Neuronal stem cell (in vitro differentiated cells): ENCODE results near the gene PCNX2.

Experiments used
- DNase-seq: peaks from one replicate; pipeline ENCODE4 v3.0.0-alpha.2; 2013; ENCODE audit warnings: low spot score
- H2AFZ ChIP-seq: one replicate; pipeline ENCODE4 v1.6.1; 2013; ENCODE audit warnings: mild to moderate bottlenecking, low read length, inconsistent platforms
- H2AK5ac ChIP-seq: 2 replicates; pipeline ENCODE4 v1.6.1; 2013; ENCODE audit warnings: low read depth, mild to moderate bottlenecking, inconsistent platforms, low read length, moderate library complexity, mixed read lengths
- H2BK120ac ChIP-seq: 2 replicates; pipeline ENCODE4 v1.6.1; 2013; ENCODE audit warnings: low read depth, mild to moderate bottlenecking, inconsistent platforms, low read length, moderate library complexity, mixed read lengths
- H2BK12ac ChIP-seq: one replicate; pipeline ENCODE4 v1.6.1; 2013; ENCODE audit warnings: low read length, inconsistent platforms
- H2BK15ac ChIP-seq: 2 replicates; pipeline ENCODE4 v1.6.1; 2013; ENCODE audit warnings: mild to moderate bottlenecking, low read length, inconsistent platforms, mixed read lengths
- H2BK5ac ChIP-seq: one replicate; pipeline ENCODE4 v1.6.1; 2013; ENCODE audit warnings: inconsistent platforms, mild to moderate bottlenecking, low read length, moderate library complexity
- H3K14ac ChIP-seq: one replicate; pipeline ENCODE4 v1.6.1; 2013; ENCODE audit warnings: low read length, inconsistent platforms
- H3K18ac ChIP-seq: 2 replicates; pipeline ENCODE4 v1.6.1; 2013; ENCODE audit warnings: low read length, inconsistent platforms
- H3K23ac ChIP-seq: 2 replicates; pipeline ENCODE4 v1.6.1; 2013; ENCODE audit warnings: low read depth, mild to moderate bottlenecking, mixed read lengths, low read length, inconsistent platforms; ENCODE audit not compliant: poor library complexity
- H3K27ac ChIP-seq: replicated peaks from 3 replicates; pipeline ENCODE4 v1.5.1; 2013; ENCODE audit warnings: low read length, inconsistent platforms
- H3K27me3 ChIP-seq, 3 experiments: 2 replicates each; pipeline ENCODE4 v1.6.1; 2013; ENCODE audit warnings: low read length in 3 of 3, mild to moderate bottlenecking in 2 of 3, inconsistent platforms in 1 of 3, low read depth in 1 of 3, mixed read lengths in 1 of 3, moderate library complexity in 1 of 3; ENCODE audit not compliant: control insufficient read depth in 3 of 3, insufficient read depth in 3 of 3
- H3K36me3 ChIP-seq, 2 donors: replicated peaks in 1 of 2; 2 replicates each; pipeline ENCODE4 v1.6.1; 2013; ENCODE audit warnings: low read length in 2 of 2; ENCODE audit not compliant: control insufficient read depth in 2 of 2, insufficient read depth in 2 of 2
- H3K4ac ChIP-seq: 2 replicates; pipeline ENCODE4 v1.6.1; 2013; ENCODE audit warnings: inconsistent platforms, mild to moderate bottlenecking, low read length, moderate library complexity
- H3K4me1 ChIP-seq, 2 donors: 1 replicate in 1 of 2; 2 replicates in 1 of 2; pipeline ENCODE4 v1.6.1; 2013; ENCODE audit warnings: low read length in 2 of 2, low read depth in 1 of 2; ENCODE audit not compliant: control insufficient read depth in 2 of 2, insufficient read depth in 1 of 2
- H3K4me2 ChIP-seq: one replicate; pipeline ENCODE4 v1.6.1; 2013; ENCODE audit warnings: mild to moderate bottlenecking, low read length, inconsistent platforms; ENCODE audit not compliant: insufficient read depth, poor library complexity, severe bottlenecking
- H3K4me3 ChIP-seq, 2 donors: 2 replicates each; pipeline ENCODE4 v1.5.1; 2013; ENCODE audit warnings: low read length in 2 of 2, mild to moderate bottlenecking in 2 of 2, inconsistent platforms in 1 of 2, moderate library complexity in 1 of 2
- H3K79me1 ChIP-seq: one replicate; pipeline ENCODE4 v1.6.1; 2013; ENCODE audit warnings: low read depth, mild to moderate bottlenecking, inconsistent platforms, low read length, moderate library complexity
- H3K9ac ChIP-seq: one replicate; pipeline ENCODE4 v1.6.1; 2013; ENCODE audit warnings: mild to moderate bottlenecking, low read depth, low read length, inconsistent platforms; ENCODE audit not compliant: poor library complexity
- H3K9me3 ChIP-seq, 2 donors: replicated peaks in 1 of 2; 2 replicates each; pipeline versions ENCODE3 to v1.6.1; 2013; ENCODE audit warnings: low read length in 2 of 2, mild to moderate bottlenecking in 2 of 2, inconsistent platforms in 1 of 2, low read depth in 1 of 2, mixed read lengths in 1 of 2, moderate library complexity in 1 of 2; ENCODE audit not compliant: control insufficient read depth in 2 of 2, insufficient read depth in 1 of 2
- H4K8ac ChIP-seq: one replicate; pipeline ENCODE4 v1.6.1; 2013; ENCODE audit warnings: low read depth, mild to moderate bottlenecking, inconsistent platforms, low read length, moderate library complexity
- H4K91ac ChIP-seq: one replicate; pipeline ENCODE4 v1.6.1; 2013; ENCODE audit warnings: low read length, low read depth, mild to moderate bottlenecking, inconsistent platforms; ENCODE audit not compliant: poor library complexity
- WGBS, 2 donors: extraction: QIAGEN DNeasy Blood & Tissue Kit; methylation state at CpG; one replicate each; pipeline ENCODE4 v1.1.7; 2013; ENCODE audit warnings: missing lambda C conversion rate in 2 of 2, mixed read lengths in 1 of 2; ENCODE audit not compliant: insufficient read length in 2 of 2, insufficient replicate concordance in 1 of 2; ENCODE audit errors: extremely low coverage in 2 of 2; 5-methylcytosine and 5-hydroxymethylcytosine counted together

The PCNX2 gene

GRCh38 chr1:232983375-232983774, 312.1 kb downstream of the PCNX2 start:
- H2BK15ac ChIP-seq: no peak overlapping the region
- H3K18ac ChIP-seq: no peak overlapping the region
- peaks cover 14 to 31% of the 10 kb centered on the region in 2 donors for H3K36me3 ChIP-seq
- no peak overlapping the region for H2BK120ac ChIP-seq
- H3K79me1 ChIP-seq: no peaks in the 10 kb centered on the region
- H3K4me2 ChIP-seq: no peak overlapping the region
- H3K14ac ChIP-seq: no peak overlapping the region
- WGBS, 2 donors: no CpG with 5 or more reads among the region's 14 CpGs
- no peak overlapping the region for H2BK12ac ChIP-seq
- no peak overlapping the region for H3K23ac ChIP-seq
- H4K91ac ChIP-seq: no peak overlapping the region
- no peaks in the 10 kb centered on the region for H3K27me3 ChIP-seq
- H3K9me3 ChIP-seq: peaks cover 0 to 4% of the 10 kb centered on the region in 2 donors
- no peak overlapping the region for H3K4ac ChIP-seq
- H3K4me3 ChIP-seq: no peak overlapping the region
- no peak overlapping the region for H3K27ac ChIP-seq
- no peak overlapping the region for H2AK5ac ChIP-seq
- no peak for DNase-seq
- H3K9ac ChIP-seq: no peak overlapping the region
- peaks cover 0 to 2% of the 10 kb centered on the region in 2 donors for H3K4me1 ChIP-seq
- H4K8ac ChIP-seq: no peak overlapping the region
- no peak overlapping the region for H2BK5ac ChIP-seq
- no peak overlapping the region for H2AFZ ChIP-seq

- WGBS, 2 donors: no CpG with 5 or more reads among the region's 13 CpGs
- no peak overlapping the region for H4K8ac ChIP-seq
- no peak overlapping the region for H2AK5ac ChIP-seq
- no peak overlapping the region for H3K4ac ChIP-seq
- no peak overlapping the region for H3K9ac ChIP-seq
- H3K4me1 ChIP-seq: peaks cover 0 to 2% of the 10 kb centered on the region in 2 donors
- no peak overlapping the region for H3K18ac ChIP-seq
- no peak overlapping the region for H3K27ac ChIP-seq
- peaks cover 19 to 41% of the 10 kb centered on the region in 2 donors for H3K36me3 ChIP-seq
- peaks cover 0 to 4% of the 10 kb centered on the region in 2 donors for H3K9me3 ChIP-seq
- H3K14ac ChIP-seq: no peak overlapping the region
- no peaks in the 10 kb centered on the region for H3K27me3 ChIP-seq
- H3K79me1 ChIP-seq: no peaks in the 10 kb centered on the region
- H2BK5ac ChIP-seq: no peak overlapping the region
- no peak overlapping the region for H2BK120ac ChIP-seq
- no peak overlapping the region for H3K4me2 ChIP-seq
- no peak overlapping the region for H2BK12ac ChIP-seq
- no peak overlapping the region for H3K23ac ChIP-seq
- no peak overlapping the region for H4K91ac ChIP-seq
- no peak overlapping the region for H2AFZ ChIP-seq
- DNase-seq: no peak
- no peak overlapping the region for H3K4me3 ChIP-seq
- H2BK15ac ChIP-seq: no peak overlapping the region
Measured at GRCh38 chr1:232982238-232982944, 313.1 kb downstream of the PCNX2 start.

DNA sequence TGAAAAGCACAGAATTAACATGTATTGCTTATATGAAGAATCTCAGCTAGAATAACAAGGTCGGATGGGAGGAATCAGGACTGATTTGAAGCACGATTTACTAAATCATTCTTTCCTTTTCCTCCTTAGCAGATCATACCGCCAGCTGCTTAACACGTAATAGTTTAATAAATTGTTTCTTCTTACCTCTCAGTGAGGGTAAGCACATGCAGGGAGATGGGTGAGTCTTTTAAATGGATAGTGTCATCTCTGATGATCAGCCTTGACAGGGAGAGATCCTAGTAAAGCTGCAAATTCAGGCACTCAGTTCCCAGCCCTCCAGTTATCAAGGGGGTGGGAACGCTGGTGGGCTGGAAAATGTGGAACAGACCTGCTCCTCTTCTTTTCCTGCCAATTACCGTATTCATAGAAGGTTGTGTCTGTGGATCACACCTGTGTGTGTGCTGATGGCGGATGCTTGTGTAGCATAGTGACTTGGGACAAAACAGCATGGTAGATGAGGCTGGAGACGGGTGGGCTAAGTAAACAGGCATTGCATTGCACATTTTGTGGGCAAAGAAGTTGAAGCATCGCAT, 314.5 kb downstream of the PCNX2 start:
- Histone ChIP-seq H4K91ac (no peak overlapping the region), H2BK120ac (no peak overlapping the region), H3K9ac (no peak overlapping the region), H2AFZ (no peak overlapping the region), H3K27me3 (no peaks in the 10 kb centered on the region), H3K23ac (no peak overlapping the region), H3K4me3 (no peak overlapping the region), H2AK5ac (no peak overlapping the region), H3K4ac (no peak overlapping the region), H2BK5ac (no peak overlapping the region), H3K4me1 (peaks cover 0 to 2% of the 10 kb centered on the region in 2 donors), H3K36me3 (peaks cover 29 to 54% of the 10 kb centered on the region in 2 donors), H3K79me1 (no peaks in the 10 kb centered on the region), H3K14ac (no peak overlapping the region), H3K27ac (no peak overlapping the region), H2BK15ac (no peak overlapping the region), H3K18ac (no peak overlapping the region), H4K8ac (no peak overlapping the region), H3K9me3 (peaks cover 0 to 4% of the 10 kb centered on the region in 2 donors), H3K4me2 (no peak overlapping the region), H2BK12ac (no peak overlapping the region)
- no peak for DNase-seq
- WGBS, 2 donors: no CpG with 5 or more reads among the region's 9 CpGs

- H3K4me1 ChIP-seq: peaks cover 0 to 2% of the 10 kb centered on the region in 2 donors
- H3K9me3 ChIP-seq: no peaks in the 10 kb centered on the region
- no peak overlapping the region for H3K4me2 ChIP-seq
- no peak overlapping the region for H3K4me3 ChIP-seq
- no CpG with 5 or more reads among the region's 13 CpGs for WGBS, 2 donors
- no peak overlapping the region for H3K27ac ChIP-seq
- H2AFZ ChIP-seq: no peak overlapping the region
- H2AK5ac ChIP-seq: no peak overlapping the region
- H3K9ac ChIP-seq: no peak overlapping the region
- no peak overlapping the region for H2BK120ac ChIP-seq
- no peak for DNase-seq
- no peak overlapping the region for H3K14ac ChIP-seq
- no peak overlapping the region for H3K23ac ChIP-seq
- peaks cover 26 to 60% of the 10 kb centered on the region in 2 donors for H3K36me3 ChIP-seq
- no peak overlapping the region for H2BK5ac ChIP-seq
- H4K91ac ChIP-seq: no peak overlapping the region
- no peak overlapping the region for H2BK12ac ChIP-seq
- no peak overlapping the region for H2BK15ac ChIP-seq
- no peaks in the 10 kb centered on the region for H3K79me1 ChIP-seq
- no peak overlapping the region for H3K18ac ChIP-seq
- H3K4ac ChIP-seq: no peak overlapping the region
- H3K27me3 ChIP-seq: no peaks in the 10 kb centered on the region
- H4K8ac ChIP-seq: no peak overlapping the region
Measured at GRCh38 chr1:232980355-232980978, 315.1 kb downstream of the PCNX2 start.
